Mucosa of descending colon (tissue), 3 donors: Measurements from ENCODE around the gene GRM7. TPM values are rescaled to one million over a fixed set of nuclear protein-coding genes. Genes with fewer than 3 reads are reported as not detected.

Experiments
- ATAC-seq: fragments of 200-7000 bp; cut with Tn5 transposase; one replicate; pipeline ENCODE4 v1.9.1; 2020; ENCODE audit warnings: mild to moderate bottlenecking, moderate library complexity
- DNase-seq, 3 donors: peaks; one replicate each; pipeline ENCODE4 v3.0.0-alpha.2; 2020
- H3K36me3 ChIP-seq: fragments of 200-600 bp; one replicate; pipeline ENCODE4 v1.8.0; 2021; ENCODE audit warnings: low read depth, mild to moderate bottlenecking
- H3K4me1 ChIP-seq: fragments of 200-600 bp; one replicate; pipeline ENCODE4 v1.8.0; 2021; ENCODE audit warnings: low read depth, mild to moderate bottlenecking
- H3K4me3 ChIP-seq: fragments of 200-600 bp; one replicate; pipeline ENCODE4 v1.8.0; 2021; ENCODE audit warnings: mild to moderate bottlenecking
- H3K9me3 ChIP-seq: fragments of 200-600 bp; one replicate; pipeline ENCODE4 v1.8.0; 2021; ENCODE audit warnings: mild to moderate bottlenecking
- intact Hi-C, 2 donors: fragments of 100-400 bp; cut with DNase I in 1 of 2; cut with micrococcal nuclease in 1 of 2; formaldehyde crosslinking; loops; one replicate each; pipeline versions ENCODE4 v1.11.0 to v1.11.1; 2022; cut with DNase I, micrococcal nuclease
- total RNA-seq, 3 donors: library from RNA; stranded (reverse); fragmentation: NEBNext Ultra II Directional in 2 of 3; extraction: Animal tissue kit (Norgen Biotek cat#: 25700) in 2 of 3; gene quantifications; one replicate each; pipeline versions ENCODE4 v1.2.1 to v1.2.4, GENCODE V29; 2021 to 2023
- TF ChIP-seq, protein P1 (sequence below): fragments of 200-600 bp; IDR thresholded peaks from one replicate; pipeline ENCODE4 v1.8.0; 2022; ENCODE audit warnings: antibody characterized with exemption, mild to moderate bottlenecking
- donor health status: DM: no; HTN: no; CAD: no; lungs with moderate emphysema.
- donor health status: DM: no; HTN: no; CAD: no.
- donor health status: DM: no; HTN: yes; CAD: no.

Gene GRM7
- total RNA-seq, 3 donors from 2014 or later: 0.09 to 0.39 (median 0.14) TPM

DNA sequence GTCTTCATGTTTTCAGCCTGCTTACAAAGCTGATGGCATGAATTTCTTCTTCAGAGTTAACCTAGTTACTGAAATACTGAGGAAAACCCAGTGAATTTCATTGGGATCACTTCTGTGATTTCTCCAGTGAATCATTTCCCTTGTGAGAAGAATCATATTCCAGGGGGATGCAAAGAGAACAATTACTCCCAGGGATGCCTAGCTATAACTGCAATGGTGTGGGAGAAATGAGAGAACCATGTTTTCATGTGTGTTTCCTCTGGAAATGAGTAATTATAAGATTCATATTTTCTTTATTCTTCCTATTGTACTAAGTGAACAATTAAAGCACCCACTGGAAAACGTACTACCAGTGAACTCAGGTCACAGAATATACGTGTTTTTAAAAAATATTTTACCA is 485.4 kb downstream of the GRM7 start:
- intact Hi-C loops: no loop called here
- ATAC-seq (no peak), DNase-seq (no peak)
- no peaks in the 10 kb centered on the region for H3K4me1 ChIP-seq
- H3K4me3 ChIP-seq: no peak overlapping the region
- no peaks in the 10 kb centered on the region for H3K9me3 ChIP-seq
- TF ChIP-seq, protein P1, sequence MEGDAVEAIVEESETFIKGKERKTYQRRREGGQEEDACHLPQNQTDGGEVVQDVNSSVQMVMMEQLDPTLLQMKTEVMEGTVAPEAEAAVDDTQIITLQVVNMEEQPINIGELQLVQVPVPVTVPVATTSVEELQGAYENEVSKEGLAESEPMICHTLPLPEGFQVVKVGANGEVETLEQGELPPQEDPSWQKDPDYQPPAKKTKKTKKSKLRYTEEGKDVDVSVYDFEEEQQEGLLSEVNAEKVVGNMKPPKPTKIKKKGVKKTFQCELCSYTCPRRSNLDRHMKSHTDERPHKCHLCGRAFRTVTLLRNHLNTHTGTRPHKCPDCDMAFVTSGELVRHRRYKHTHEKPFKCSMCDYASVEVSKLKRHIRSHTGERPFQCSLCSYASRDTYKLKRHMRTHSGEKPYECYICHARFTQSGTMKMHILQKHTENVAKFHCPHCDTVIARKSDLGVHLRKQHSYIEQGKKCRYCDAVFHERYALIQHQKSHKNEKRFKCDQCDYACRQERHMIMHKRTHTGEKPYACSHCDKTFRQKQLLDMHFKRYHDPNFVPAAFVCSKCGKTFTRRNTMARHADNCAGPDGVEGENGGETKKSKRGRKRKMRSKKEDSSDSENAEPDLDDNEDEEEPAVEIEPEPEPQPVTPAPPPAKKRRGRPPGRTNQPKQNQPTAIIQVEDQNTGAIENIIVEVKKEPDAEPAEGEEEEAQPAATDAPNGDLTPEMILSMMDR: no peak
- no peaks in the 10 kb centered on the region for H3K36me3 ChIP-seq

DNA sequence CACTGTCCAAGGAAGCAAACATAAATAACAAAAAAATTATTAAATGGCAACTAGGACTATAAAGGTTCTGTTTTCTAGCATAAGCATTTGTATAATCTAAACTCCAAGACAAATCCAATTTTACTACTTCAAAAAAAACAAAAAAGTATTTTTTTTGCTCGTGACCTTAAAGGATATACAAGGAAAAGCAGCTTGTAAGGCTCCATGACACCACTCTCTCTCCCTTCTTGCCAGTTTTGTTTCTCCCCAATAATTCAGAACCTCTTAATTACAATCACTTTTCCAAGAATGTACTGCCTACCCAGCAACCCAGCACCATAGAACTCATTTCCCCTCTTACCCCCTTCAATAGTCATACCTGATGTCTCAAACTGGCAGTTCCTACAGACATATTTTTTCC is 496.2 kb downstream of the GRM7 start:
- DNase-seq (no peak), ATAC-seq (no peak)
- Histone ChIP-seq H3K36me3 (no peaks in the 10 kb centered on the region), H3K4me1 (no peaks in the 10 kb centered on the region), H3K9me3 (no peaks in the 10 kb centered on the region), H3K4me3 (no peak overlapping the region)
- intact Hi-C loops: no loop called here
- TF ChIP-seq, protein P1: no peak

DNA sequence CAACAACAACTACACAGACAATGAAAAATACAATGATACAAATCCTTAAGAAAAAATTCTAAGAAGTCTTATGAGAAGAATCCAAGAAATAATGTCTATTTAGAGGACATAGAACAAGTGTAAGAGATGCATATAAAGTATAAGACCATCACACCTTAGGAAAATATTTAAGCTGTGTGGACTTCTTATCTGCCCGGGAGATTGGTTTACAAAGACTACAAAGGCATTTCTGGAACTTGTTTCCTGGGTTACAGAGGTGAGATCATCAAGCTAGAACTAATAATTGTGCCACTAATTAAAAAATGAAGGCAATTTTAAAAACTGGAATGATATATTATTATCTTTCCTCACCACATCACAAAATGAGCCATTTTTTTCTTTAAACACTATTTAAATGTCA is 507.1 kb downstream of the GRM7 start:
- Histone ChIP-seq H3K36me3 (no peaks in the 10 kb centered on the region), H3K9me3 (no peaks in the 10 kb centered on the region), H3K4me3 (no peak overlapping the region), H3K4me1 (no peaks in the 10 kb centered on the region)
- ATAC-seq (no peak), DNase-seq (no peak)
- TF ChIP-seq, protein P1: no peak
- intact Hi-C loops: no loop called here

DNA sequence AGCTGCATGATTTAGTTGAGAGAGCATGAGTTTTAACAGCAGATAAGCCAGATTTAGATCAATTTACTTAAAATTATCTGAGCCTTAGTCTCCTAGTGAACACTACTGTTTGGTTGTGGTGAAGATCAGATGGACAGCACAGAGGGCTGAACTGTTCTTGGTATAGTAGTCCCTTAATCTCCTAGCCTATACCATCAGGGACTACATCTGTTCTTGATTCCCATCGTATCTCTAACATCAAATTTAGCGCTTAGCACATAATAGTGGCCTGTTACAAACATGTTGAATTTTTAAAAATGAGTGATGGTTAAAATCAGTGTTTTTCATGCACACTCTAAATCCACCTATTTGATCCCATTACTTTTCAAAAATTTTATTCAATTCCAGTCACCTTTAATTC is 507.7 kb downstream of the GRM7 start:
- TF ChIP-seq, protein P1: no peak
- Histone ChIP-seq H3K4me1 (no peaks in the 10 kb centered on the region), H3K36me3 (no peaks in the 10 kb centered on the region), H3K4me3 (no peak overlapping the region), H3K9me3 (no peaks in the 10 kb centered on the region)
- intact Hi-C loops: no loop called here
- DNase-seq (no peak), ATAC-seq (no peak)

DNA sequence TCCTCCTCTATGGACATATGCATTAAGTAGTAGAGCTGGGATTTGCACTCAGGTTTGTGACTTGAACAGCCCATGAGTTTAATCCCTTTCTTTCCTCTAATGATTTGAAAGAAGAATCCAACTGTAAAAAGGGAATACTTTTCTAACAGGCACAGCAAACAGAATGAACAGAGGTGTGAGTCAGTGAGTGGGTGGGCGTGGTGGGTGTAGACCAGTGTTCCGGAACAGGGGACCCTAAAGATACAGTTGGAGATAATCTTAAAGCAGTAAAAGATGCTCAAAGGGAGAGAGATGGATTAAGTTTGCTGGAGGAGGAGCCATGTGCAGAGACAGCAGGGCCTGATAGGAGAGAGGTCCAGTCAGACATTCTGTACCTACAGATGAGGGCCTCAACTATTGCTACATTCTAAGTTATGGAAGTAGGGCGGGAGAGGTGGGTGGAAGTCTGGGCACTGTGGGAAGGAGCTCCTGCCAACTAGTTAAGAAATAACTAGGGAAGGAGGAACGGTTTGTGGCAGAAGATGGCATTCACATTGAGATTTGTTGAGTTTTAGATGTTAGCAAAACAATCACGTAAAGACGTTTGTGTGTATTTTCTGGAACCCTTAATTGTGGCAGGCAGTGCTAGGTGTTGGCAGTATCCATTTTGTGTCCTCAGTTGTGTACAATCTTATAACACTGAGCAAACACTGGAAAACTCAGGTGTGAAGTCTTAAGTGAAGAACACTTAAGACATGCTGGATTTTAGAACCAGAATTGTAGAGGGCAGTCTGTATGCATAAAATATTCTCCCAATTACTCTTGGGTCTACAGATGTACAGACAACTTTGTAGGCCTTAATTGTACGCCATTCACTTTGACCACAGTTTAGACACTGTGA is 511.0 kb downstream of the GRM7 start:
- intact Hi-C loops: no loop called here
- Histone ChIP-seq H3K36me3 (no peaks in the 10 kb centered on the region), H3K4me1 (no peaks in the 10 kb centered on the region), H3K9me3 (no peaks in the 10 kb centered on the region), H3K4me3 (no peak overlapping the region)
- ATAC-seq: peak; percentile 45
- TF ChIP-seq, protein P1: no peak
- no peak for DNase-seq
